ENCODE data around the gene MAST2.
"Not testable (repeated sequence)": the region's sequence is repeated elsewhere in the genome, so short reads cannot be mapped to it uniquely, and the experiment has no call there.

Gene MAST2

DNA sequence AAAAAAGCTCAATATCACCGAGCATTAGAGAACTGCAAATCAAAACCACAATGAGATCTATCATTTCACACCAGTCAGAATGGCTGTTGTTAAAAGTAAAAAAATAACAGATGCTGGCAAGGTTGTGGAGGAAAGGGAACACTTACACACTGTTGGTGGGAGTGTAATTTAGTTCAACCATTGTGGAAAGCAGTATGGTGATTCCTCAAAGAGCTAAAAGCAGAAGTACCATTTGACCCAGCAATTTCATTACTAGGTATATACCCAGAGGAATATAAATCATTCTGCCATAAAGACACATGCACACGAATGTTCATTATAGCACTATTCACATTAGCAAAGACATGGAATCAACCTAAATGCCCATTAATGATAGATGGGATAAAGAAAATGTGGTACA is 146.1 kb downstream of the MAST2 start:
- not testable (repeated sequence) for DNase-seq

- no peak for DNase-seq
Measured at GRCh38 chr1:45952072-45952471, 148.7 kb downstream of the MAST2 start.

DNA sequence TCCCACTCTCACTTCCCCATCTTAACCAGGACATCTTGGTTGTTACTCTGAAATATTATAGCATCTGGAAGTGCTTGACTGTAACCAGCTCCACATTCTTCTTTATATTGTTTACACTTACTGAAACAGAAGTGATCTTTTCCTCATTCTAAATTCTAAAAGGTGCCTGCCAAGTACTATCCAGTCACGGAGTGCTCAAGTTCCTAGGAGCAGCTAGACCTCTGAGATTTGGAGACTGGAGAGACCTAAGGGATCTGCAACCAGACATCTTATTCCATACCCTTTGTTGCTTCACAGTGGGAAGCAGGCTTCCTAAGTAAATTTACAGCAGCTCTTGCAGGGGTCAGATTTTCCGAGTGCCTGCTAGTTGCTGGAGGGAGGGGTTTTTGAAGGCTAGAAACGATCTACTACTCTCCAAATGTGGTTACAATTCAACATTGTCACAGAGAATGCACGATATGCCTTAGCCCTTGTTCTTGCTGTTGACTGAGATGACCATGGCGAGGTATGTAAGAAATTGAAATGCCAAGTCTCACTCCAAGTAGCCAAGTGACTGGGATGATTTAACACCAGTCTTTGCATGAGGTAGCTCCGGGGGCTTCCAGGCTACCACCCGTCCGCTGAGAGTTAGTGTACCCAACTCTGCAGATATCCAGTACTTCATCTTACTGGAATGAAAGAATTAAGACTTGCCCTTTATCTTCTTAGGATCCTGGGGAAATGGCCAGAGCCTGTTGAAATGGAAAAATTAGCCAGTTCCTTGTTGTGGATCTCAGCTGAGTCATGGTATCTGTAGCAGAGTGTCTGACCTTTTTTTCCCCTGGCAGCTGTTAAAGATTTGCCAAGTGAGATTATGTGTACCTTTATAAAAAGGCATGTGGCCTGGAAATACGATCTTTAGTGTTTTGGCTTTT is 150.8 kb downstream of the MAST2 start:
- DNase-seq: no peak

DNA sequence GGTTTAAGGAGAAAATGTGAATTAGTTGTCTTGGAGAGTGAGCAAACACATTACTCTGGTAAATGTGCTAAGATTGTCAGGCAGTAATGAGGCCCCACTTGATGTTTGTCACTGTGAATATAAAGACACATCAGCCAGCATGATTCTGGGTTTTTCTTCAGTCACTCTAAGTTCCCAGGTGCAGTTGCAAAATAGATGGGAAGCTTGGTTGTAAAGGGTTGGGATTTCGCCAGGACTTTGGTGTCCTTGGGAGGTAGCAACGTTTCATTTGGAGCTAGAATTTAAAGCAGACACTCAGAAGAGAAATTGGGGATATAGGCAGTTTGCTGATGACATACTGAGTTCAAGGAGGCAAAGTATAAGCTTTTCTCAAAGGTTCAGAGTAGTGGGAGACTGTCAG is 154.3 kb downstream of the MAST2 start:
- no peak for DNase-seq

DNA sequence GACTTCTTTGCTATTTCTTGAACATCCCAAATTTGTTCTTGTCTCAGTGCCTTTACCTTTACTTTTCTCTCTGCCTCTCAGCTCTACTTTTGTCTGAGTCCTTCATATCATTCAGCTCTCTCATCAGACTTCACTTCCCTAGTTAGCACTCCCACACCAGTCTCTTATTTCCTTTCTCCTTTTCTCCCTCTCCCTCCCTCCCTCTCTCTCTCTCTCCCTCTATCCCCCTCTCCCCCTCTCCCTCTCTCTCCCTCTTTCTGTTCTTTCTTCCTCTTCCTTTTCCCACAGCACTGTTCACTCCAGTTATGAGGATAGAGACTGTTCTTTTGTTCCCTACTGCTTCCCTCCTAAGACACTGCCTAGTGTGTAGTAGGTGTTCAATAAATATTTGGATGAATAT is 154.9 kb downstream of the MAST2 start:
- no peak for DNase-seq

DNA sequence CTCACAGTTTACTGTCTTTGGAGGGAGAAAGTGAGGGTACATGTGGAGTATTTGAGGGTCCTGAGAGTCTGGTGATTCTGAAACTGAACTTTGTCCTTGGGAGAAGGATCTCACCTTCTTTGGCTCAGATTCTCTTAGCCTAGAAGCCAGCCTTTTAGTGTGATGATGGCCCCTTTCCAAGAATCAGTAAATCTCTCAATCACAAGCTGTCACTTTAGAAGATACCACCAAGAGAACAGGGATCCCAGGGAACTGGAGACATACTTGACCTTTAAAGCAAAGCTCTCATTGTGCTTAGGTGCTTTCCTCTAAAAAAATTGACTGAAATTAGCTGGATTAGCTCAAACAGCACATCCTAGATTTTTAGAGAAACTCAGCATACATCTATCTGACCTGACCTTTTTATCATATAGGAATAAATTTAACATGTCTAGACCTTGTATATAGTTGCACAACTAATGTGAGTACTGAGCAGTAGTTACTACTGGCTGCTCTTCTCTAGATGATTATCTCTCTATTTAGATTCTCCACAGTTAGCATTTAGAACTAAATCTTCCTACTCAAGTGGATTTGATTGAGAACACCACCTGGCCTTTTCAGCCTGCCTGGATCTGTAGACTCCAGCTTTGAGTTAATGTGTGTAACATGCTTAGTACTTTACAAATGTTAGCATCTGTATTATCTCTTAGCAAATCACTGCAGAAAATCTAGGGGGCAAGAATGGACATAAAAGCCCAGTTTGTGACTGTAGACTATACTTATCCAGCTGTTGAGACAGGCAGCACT is 157.7 kb downstream of the MAST2 start:
- DNase-seq: no peak

GRCh38 chr1:45961936-45962335 is 158.5 kb downstream of the MAST2 start:
- DNase-seq: not testable (repeated sequence)

GRCh38 chr1:45968941-45969666 is 165.7 kb downstream of the MAST2 start:
- DNase-seq: no peak

DNA sequence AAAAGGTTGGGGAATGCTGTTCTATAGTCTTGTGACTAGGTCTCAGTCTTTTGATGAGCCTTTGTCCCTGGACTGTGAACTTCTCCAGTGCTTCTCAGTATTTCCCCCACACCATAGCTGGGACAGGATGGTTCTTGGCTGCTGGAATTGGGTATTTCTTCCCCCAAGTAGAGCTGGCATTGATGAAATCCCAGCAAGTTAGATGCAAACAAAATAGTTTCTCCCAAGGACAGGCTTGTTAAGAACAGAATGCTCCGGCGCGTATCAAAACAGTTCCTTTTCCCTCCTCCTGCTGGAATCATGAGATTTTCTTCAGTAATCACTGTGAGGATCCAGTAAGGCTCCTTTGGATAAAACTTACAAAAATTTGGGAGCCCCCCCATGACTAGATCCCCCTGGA is 166.5 kb downstream of the MAST2 start:
- no peak for DNase-seq

- DNase-seq: no peak
Measured at GRCh38 chr1:45971335-45971734, 167.9 kb downstream of the MAST2 start.

DNA sequence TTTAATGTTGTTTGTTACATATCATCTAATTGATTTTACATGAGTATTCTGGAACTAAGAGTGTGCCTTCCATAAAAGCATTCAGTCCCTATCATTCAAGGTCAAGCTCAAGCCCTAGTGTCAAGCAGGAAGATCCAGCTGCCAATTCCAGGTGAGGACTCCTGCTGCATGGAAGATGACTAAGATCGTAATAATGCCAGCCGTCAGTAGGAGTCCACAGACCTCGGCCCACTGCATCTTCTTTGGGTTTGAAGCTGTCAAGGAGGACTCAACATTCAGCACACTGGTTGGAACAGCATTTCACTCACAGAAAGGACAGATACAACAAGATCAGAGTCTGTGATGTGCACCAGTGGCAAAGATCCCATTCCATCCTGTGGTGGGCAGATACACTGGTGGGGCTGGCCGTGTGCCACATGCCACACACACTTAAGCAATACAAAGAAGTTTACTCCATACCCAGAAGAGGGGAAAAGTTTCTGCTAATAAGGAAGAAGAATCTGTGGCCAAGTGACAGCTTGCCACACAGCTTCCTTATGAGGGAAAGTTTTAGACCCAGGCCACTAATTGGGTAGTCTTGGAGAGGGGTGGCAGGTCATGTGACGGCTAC is 168.6 kb downstream of the MAST2 start:
- no peak for DNase-seq

- no peak for DNase-seq
Measured at GRCh38 chr1:45972621-45973020, 169.2 kb downstream of the MAST2 start.

- DNase-seq: no peak
Measured at GRCh38 chr1:45973121-45973520, 169.7 kb downstream of the MAST2 start.

DNA sequence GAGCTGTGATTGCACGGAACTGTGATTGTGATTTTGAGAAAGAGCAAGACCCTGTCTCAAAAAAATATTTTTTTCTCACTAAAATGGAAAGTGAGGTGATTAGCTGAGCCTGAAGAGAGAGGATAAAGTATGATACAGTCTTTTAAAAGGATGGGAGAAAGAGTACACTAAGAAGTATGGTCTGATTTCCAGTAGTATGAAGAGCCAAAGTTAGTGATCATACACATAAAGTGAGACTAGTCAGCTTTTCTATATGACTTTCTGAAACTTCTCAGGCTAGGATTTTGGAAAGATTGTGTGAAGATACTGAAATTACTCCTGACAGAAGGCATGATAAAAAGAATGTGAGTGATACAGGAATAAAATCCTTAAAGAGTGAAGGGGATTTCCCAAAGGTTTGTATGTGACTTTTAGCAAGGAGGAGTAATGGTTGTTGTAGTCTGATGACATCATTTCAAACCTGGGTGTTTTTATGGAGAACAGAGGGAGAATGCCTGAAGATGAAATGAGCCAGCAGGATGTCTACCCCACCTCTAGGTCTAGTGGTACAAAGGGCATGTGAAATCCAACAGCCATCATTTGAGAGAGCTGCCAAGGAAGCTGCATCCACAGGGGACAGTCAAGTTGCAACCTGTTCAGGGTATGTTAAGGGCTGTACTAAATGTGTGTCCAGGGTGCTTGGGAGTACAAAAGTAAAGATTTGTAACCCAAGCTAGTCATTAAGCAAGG is 171.3 kb downstream of the MAST2 start:
- DNase-seq: peak; percentile 65

DNA sequence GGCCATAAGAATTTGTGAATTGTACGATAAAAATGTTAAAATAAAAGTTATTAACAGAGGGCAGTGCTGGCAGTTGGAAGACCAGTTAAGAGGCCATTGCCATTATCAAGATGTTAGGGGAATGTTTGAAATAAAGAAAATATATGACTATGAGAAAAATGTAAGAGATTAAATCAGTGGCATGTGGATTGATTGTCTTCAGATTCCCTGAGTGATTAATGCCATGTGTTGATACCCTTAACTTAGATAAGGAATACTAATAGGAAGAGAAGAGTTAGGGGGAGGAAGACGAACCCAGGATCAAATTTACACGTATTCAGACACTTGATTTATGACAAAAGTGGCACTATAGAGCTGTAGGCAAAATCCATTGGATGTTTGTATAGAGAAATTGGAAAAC is 173.2 kb downstream of the MAST2 start:
- no peak for DNase-seq

DNA sequence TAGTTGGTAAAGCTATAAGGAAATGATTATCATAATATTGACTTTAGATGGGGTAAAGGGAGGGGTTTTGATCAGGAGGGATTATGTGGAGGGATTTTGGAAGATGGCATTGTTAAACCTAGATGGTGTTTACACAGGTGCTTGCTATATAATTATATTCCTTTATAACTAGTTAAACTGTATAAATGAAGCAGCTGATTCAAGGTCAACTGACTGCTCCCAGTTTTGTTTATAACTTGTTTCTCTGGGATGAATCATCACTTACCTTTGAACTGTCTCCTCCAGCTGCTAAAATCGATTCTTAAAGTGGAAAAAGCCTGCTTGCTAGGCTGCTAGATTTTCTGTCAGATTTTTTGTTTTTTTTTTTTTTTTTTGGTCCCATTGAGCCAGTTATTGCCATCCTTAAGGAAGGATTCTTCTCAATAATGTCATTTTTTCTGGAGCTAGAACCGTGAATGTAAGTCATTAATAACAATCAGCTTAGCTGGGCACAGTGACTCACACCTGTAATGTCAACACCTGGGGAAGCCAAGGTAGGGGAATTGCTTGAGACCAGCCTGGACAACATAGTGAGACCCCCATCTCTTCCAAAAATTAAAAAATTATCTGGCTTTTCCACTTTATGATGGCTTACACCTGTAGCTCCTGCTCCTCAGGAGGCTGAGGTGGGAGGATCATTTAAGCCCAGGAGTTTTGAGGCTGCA is 175.8 kb downstream of the MAST2 start:
- peak; percentile 94 for DNase-seq

- peak; percentile 77 for DNase-seq
Measured at GRCh38 chr1:45979778-45980176, 176.4 kb downstream of the MAST2 start.

GRCh38 chr1:45982359-45982758 is 178.9 kb downstream of the MAST2 start:
- DNase-seq: no peak

DNA sequence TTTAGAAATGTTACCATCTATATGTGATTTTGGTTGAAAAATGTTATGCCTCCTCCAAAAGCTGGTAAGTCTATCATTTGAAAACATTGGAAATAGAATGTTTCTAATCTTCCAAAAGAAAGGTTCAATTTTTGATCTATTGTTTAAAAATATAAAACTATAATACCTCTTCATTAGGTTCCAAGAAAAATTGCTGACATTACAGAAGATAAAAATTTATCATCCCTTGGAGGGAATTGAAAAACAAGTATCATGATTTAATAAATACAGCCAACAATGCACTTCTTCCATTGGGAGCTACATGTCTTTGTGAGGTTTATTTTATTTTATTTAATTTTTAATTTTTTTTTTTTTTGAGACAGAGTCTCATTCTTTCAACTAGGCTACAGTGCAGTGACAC is 180.6 kb downstream of the MAST2 start:
- no peak for DNase-seq

- DNase-seq: no peak
Measured at GRCh38 chr1:45987204-45987603, 183.8 kb downstream of the MAST2 start.

DNA sequence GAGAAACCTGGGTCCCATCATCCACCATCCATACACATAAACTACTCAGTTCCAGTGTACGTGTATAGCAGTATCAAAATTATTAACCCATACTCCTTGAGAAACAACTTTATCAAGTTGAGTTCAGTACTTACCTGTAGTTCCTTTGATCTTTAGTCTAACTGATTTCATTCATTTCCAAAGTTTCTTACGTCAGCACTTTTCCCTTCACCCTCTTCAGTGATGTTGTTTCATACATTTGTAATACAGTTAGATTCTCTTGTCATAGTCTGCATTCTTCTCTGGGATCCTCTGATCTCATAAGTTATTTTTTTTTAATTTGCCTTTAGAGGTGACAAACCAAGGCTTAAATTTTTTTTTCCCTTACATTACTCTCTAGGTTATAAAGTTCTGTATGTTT is 185.8 kb downstream of the MAST2 start:
- no peak for DNase-seq

GRCh38 chr1:45994423-45994822 is 191.0 kb downstream of the MAST2 start:
- DNase-seq: no peak

Data from NCI-H510A treated with DMSO at 0.1 percent for 48 hours (cell line).